K562 (cell line): ENCODE data around the gene EEF1A1. TPM values are rescaled to one million over a fixed set of nuclear protein-coding genes. Genes with fewer than 3 reads are reported as not detected.

Source experiments
- ATAC-seq: fragments of 200-7000 bp; cut with Tn5 transposase; 3 replicates; pipeline ENCODE4 v1.9.1; 2020; ENCODE audit warnings: moderate library complexity
- BruUV-seq: library from RNA; stranded (reverse); fragments of 400-500 nt; replicated peaks from 2 replicates; lab custom pipeline; 2021; lab: Mats Ljungman, UMichigan
- CTCF ChIA-PET: fragments of 300-600 bp; formaldehyde crosslinking; extraction: SDS; loops from one replicate; lab custom pipeline; 2021; ENCODE audit warnings: low intra/inter-chr PET ratio; lab: Yijun Ruan, JAX
- POLR2A ChIA-PET: fragments of 300-600, 350-650 bp; sonication (Branson Sonifier 250); formaldehyde crosslinking; extraction: SDS; loops from one replicate; lab custom pipeline; 2021; ENCODE audit warnings: antibody characterized with exemption, inconsistent platforms; lab: Yijun Ruan, JAX
- DNase-seq, 4 experiments: peaks; one replicate each; pipeline versions ENCODE4 v3.0.0 to v3.0.0-alpha.2; 2011 to 2018; ENCODE audit warnings: low spot score in 3 of 4, mixed read lengths in 3 of 4; ENCODE audit errors: extremely low read depth in 1 of 4
- FAIRE-seq: peaks from 2 replicates; lab custom pipeline; 2011; peaks lifted over from hg19 to GRCh38; lab: Jason Lieb, UNC
- H2AFZ ChIP-seq: 2 replicates; pipeline ENCODE4 v1.6.0; 2011; ENCODE audit warnings: low read depth, low read length, control low read depth, inconsistent platforms
- H3K27ac ChIP-seq: fragments of 200-600 bp; 3 replicates; pipeline ENCODE4 v1.8.0; 2011; ENCODE audit warnings: low read depth, mild to moderate bottlenecking, control low read depth, inconsistent platforms, low read length, moderate library complexity, mixed read lengths; ENCODE audit errors: extremely low read depth
- H3K27me3 ChIP-seq, 2 experiments: fragments of 300-600 bp in 1 of 2; 2 replicates in 1 of 2; 3 replicates in 1 of 2; pipeline versions ENCODE4 v1.6.0 to v1.8.0; 2011; ENCODE audit warnings: inconsistent platforms in 2 of 2, low read length in 2 of 2, mild to moderate bottlenecking in 1 of 2, mixed read lengths in 1 of 2, moderate library complexity in 1 of 2; ENCODE audit not compliant: control insufficient read depth in 2 of 2, insufficient read depth in 2 of 2
- H3K36me3 ChIP-seq: fragments of 300-600 bp; 3 replicates; pipeline ENCODE4 v1.8.0; 2011; ENCODE audit warnings: mild to moderate bottlenecking, low read length, inconsistent platforms; ENCODE audit not compliant: control insufficient read depth, insufficient read depth
- H3K4me1 ChIP-seq, 2 experiments: fragments of 200-600 bp in 1 of 2; replicated peaks in 1 of 2; 2 replicates in 1 of 2; 3 replicates in 1 of 2; pipeline versions ENCODE4 v1.5.1 to v1.8.0; 2011; ENCODE audit warnings: inconsistent platforms in 2 of 2, low read length in 2 of 2, mild to moderate bottlenecking in 1 of 2, mixed read lengths in 1 of 2, moderate library complexity in 1 of 2; ENCODE audit not compliant: control insufficient read depth in 2 of 2, insufficient read depth in 2 of 2
- H3K4me2 ChIP-seq: 2 replicates; pipeline ENCODE4 v1.6.1; 2011; ENCODE audit warnings: low read length, control low read depth, inconsistent platforms, mixed read lengths; ENCODE audit not compliant: insufficient read depth
- H3K4me3 ChIP-seq: fragments of 200-600 bp; sonication (generic), shearing (Covaris generic); 2 replicates; pipeline ENCODE4 v1.5.1; 2016; ENCODE audit warnings: control low read depth, inconsistent platforms
- H3K79me2 ChIP-seq: fragments of 200-600 bp; 3 replicates; pipeline ENCODE4 v1.8.0; 2011; ENCODE audit warnings: low read length, inconsistent platforms; ENCODE audit not compliant: control insufficient read depth, insufficient read depth
- H3K9ac ChIP-seq, 2 experiments: 2 replicates each; pipeline versions ENCODE4 v1.6.0 to v1.6.1; 2011; ENCODE audit warnings: low read depth in 2 of 2, low read length in 2 of 2, control low read depth in 1 of 2, inconsistent platforms in 1 of 2, mild to moderate bottlenecking in 1 of 2, mixed read lengths in 1 of 2; ENCODE audit not compliant: insufficient read depth in 1 of 2
- H3K9me1 ChIP-seq: one replicate; pipeline ENCODE4 v1.6.0; 2011; ENCODE audit warnings: inconsistent platforms, mild to moderate bottlenecking, low read length, moderate library complexity; ENCODE audit not compliant: control insufficient read depth, insufficient read depth
- H3K9me3 ChIP-seq: replicated peaks from 2 replicates; pipeline ENCODE4 v1.5.1; 2011; ENCODE audit warnings: low read depth, low read length, inconsistent platforms; ENCODE audit not compliant: control insufficient read depth, insufficient read depth
- H4K20me1 ChIP-seq: replicated peaks from 2 replicates; pipeline ENCODE4 v1.6.1; 2011; ENCODE audit warnings: low read length, inconsistent platforms, mixed read lengths; ENCODE audit not compliant: control insufficient read depth, insufficient read depth
- DIDO1 ChIP-seq: fragments of 450-650 bp; IDR thresholded peaks from 2 replicates; pipeline ENCODE4 v1.6.1; 2016; ENCODE audit warnings: low read depth, missing biosample characterization, missing genetic modification characterization
- ESRRB ChIP-seq: fragments of 250-450 bp; sonication (Bioruptor Pico); IDR thresholded peaks from 2 replicates; pipeline ENCODE4 v1.5.0; 2020; ENCODE audit warnings: mild to moderate bottlenecking, moderate library complexity, borderline replicate concordance
- FIP1L1 ChIP-seq: fragments of 200-400 bp; formaldehyde crosslinking; IDR thresholded peaks from 2 replicates; pipeline ENCODE4 v1.6.1; 2018; ENCODE audit warnings: mild to moderate bottlenecking, low read depth, low read length; ENCODE audit not compliant: poor library complexity, severe bottlenecking
- FOXM1 ChIP-seq, 2 experiments: fragments of 450-650 bp in 1 of 2; sonication (generic) in 1 of 2; formaldehyde crosslinking in 1 of 2; IDR thresholded peaks; 2 replicates each; pipeline versions ENCODE4 v1.6.1 to v1.9.0; 2017 to 2022; ENCODE audit warnings: low read depth in 2 of 2, mild to moderate bottlenecking in 2 of 2, missing genetic modification reagents in 1 of 2, moderate library complexity in 1 of 2
- MTA1 ChIP-seq: fragments of 450-650 bp; IDR thresholded peaks from 2 replicates; pipeline ENCODE4 v1.6.1; 2017; ENCODE audit warnings: borderline replicate concordance
- MTF1 ChIP-seq: fragments of 250-450 bp; sonication (Bioruptor Pico); IDR thresholded peaks from 2 replicates; pipeline ENCODE4 v1.9.0; 2021; ENCODE audit warnings: moderate library complexity, mild to moderate bottlenecking, inconsistent platforms, borderline replicate concordance
- SMARCC2 ChIP-seq: fragments of 450-650 bp; IDR thresholded peaks from 2 replicates; pipeline ENCODE4 v1.6.1; 2017; ENCODE audit warnings: antibody characterized with exemption, moderate library complexity, mild to moderate bottlenecking, low read depth
- SUPT5H ChIP-seq: fragments of 450-650 bp; IDR thresholded peaks from 2 replicates; pipeline ENCODE4 v1.6.1; 2016
- WGBS: fragments of 100-300 bp; shearing (Covaris generic); methylation state at CpG from one replicate; pipeline ENCODE4 v1.1.6; 2016; ENCODE audit warnings: low coverage, mixed read lengths; ENCODE audit not compliant: insufficient coverage; ENCODE audit errors: missing lambda C conversion rate; 5-methylcytosine and 5-hydroxymethylcytosine counted together
- in situ Hi-C: fragments of 300-500 bp; cut with MboI; formaldehyde crosslinking; loops from 4 replicates; pipeline ENCODE4 v1.15.0; 2018; ENCODE audit warnings: inconsistent platforms, mixed read lengths
- intact Hi-C: fragments of 100-400 bp; cut with micrococcal nuclease; formaldehyde crosslinking; loops from 2 replicates; pipeline ENCODE4 v1.14.2; 2022
- polyA plus RNA-seq, 8 experiments: library from polyadenylated mRNA; depleted of rRNA in 4 of 8; stranded (reverse) in 5 of 8; unstranded in 3 of 8; fragments of >200 nt; fragmentation: Nextera tagmentation in 2 of 8; fragmentation: Illumina TruSeq in 1 of 8; extraction: Ambion mirVana in 2 of 8; extraction: Trizol in 1 of 8; gene quantifications; 2 replicates each; pipeline versions ENCODE4 v1.2.1 to v1.2.3, GENCODE V29; 2011 to 2014; ENCODE audit warnings: inconsistent platforms in 1 of 8, missing spikeins in 1 of 8
- total RNA-seq, 7 experiments: library from RNA; depleted of rRNA in 6 of 7; stranded (reverse); fragments of >200 nt in 6 of 7; fragmentation: Illumina TruSeq in 2 of 7; extraction: Trizol in 2 of 7; gene quantifications; 2 replicates each; pipeline versions ENCODE4 v1.2.1 to v1.2.3, GENCODE V29; 2011 to 2021; ENCODE audit warnings: low replicate concordance in 1 of 7

EEF1A1 gene
- total and polyA plus RNA-seq, 9 of the 15 experiments (the other 6 are each of a cell fraction or from before 2014, with no cell fraction given), result 6,453 to 17,323 (median 11,082) TPM

DNA sequence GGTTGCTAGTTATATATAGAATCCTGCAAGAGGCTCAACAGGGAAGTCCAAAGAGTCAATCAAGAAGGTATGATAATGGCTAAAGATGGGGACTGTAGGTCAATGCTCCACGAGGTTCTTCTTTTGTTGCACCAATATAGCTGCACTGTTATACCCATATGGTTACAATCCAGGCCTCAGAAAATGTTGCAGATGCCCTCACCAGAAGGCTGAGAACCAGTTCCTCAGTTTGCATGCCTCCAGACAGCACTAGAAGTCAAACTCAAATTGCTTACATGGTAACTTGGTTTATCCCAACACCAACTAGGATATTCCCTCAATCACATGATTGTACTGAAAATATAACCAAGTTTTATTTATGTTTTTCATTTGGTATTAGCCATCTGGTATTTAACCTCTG is 12.1 kb downstream of the EEF1A1 start:
- ATAC-seq, result no peak
- Histone ChIP-seq H3K9me1 (no peaks in the 10 kb centered on the region), H3K27ac (no peak overlapping the region), H4K20me1 (no peaks in the 10 kb centered on the region), H3K36me3 (peaks cover 3% of the 10 kb centered on the region; the same call in 1 of the 3 replicates), H3K4me2 (no peak overlapping the region), H3K79me2 (no peaks in the 10 kb centered on the region), H3K9me3 (no peaks in the 10 kb centered on the region), H3K9ac (no peak overlapping the region), H3K27me3 (no peaks in the 10 kb centered on the region), H3K4me1 (no peaks in the 10 kb centered on the region; a peak in 1 of 5 replicates), H2AFZ (no peak overlapping the region), H3K4me3 (no peak overlapping the region)
- no TSS peak for BruUV-seq
- 6% methylated on average over 1 of the region's 1 CpG for WGBS
- CTCF ChIA-PET, result no interaction called here
- DNase-seq, result no peak
- no peak for TF ChIP-seq FOXM1 (IDR thresholded peaks at IDR 0.05; ENCODE audit: low read depth)
- no peak for TF ChIP-seq FOXM1 (CRISPR knock-in tag; IDR thresholded peaks at IDR 0.05; ENCODE audit: low read depth)
- no peak for TF ChIP-seq MTA1
- no peak for TF ChIP-seq SUPT5H
- no peak for TF ChIP-seq DIDO1 (tag)
- TF ChIP-seq MTF1 (CRISPR knock-in tag), result no peak
- no peak for TF ChIP-seq SMARCC2
- TF ChIP-seq FIP1L1, result no peak
- TF ChIP-seq ESRRB (CRISPR knock-in tag), result no peak
- in situ Hi-C loops, result no loop called here
- POLR2A ChIA-PET, result interaction anchor here (0.7 to 1.9 kb wide), 5 partner anchors 8 to 145 kb away, joined by 3 to 5 read pairs (median 4); partner anchors contain the start of gene SLC17A5
- no peak for FAIRE-seq
- intact Hi-C loops, result no loop called here
